HEK293 (cell line): ENCODE data around the gene PLCB1.

Experiments
- BCL6B ChIP-seq: fragments of 450-650 bp; formaldehyde crosslinking; IDR thresholded peaks from 2 replicates; pipeline ENCODE4 v1.5.1; 2017; ENCODE audit warnings: missing biosample characterization, missing genetic modification characterization
- FEZF1 ChIP-seq: fragments of 450-650 bp; formaldehyde crosslinking; IDR thresholded peaks from 2 replicates; pipeline ENCODE4 v1.5.1; 2016; ENCODE audit warnings: missing biosample characterization, missing genetic modification characterization
- HOXC10 ChIP-seq: sonication (generic); formaldehyde crosslinking; IDR thresholded peaks from 2 replicates; pipeline ENCODE4 v1.8.1; 2023; ENCODE audit warnings: mild to moderate bottlenecking, missing genetic modification reagents
- IKZF3 ChIP-seq: fragments of 450-650 bp; IDR thresholded peaks from 2 replicates; pipeline ENCODE4 v1.5.0; 2018; ENCODE audit warnings: missing biosample characterization, mild to moderate bottlenecking, missing genetic modification characterization, moderate library complexity
- REST ChIP-seq: fragments of 450-650 bp; formaldehyde crosslinking; IDR thresholded peaks from 2 replicates; pipeline ENCODE4 v1.5.1; 2016; ENCODE audit warnings: missing biosample characterization, missing genetic modification characterization
- SCRT2 ChIP-seq: fragments of 450-650 bp; formaldehyde crosslinking; IDR thresholded peaks from 2 replicates; pipeline ENCODE4 v1.5.1; 2016; ENCODE audit warnings: missing biosample characterization, missing genetic modification characterization
- TCF7L2 ChIP-seq: IDR thresholded peaks from 2 replicates; pipeline ENCODE4 v1.6.1; 2011; ENCODE audit warnings: low read depth, mild to moderate bottlenecking, inconsistent platforms, low read length, moderate library complexity, borderline replicate concordance
- ZBTB48 ChIP-seq: fragments of 450-650 bp; formaldehyde crosslinking; IDR thresholded peaks from 2 replicates; pipeline ENCODE4 v1.5.1; 2016; ENCODE audit warnings: missing biosample characterization, missing genetic modification characterization
- ZEB2 ChIP-seq: fragments of 450-650 bp; formaldehyde crosslinking; IDR thresholded peaks from 2 replicates; pipeline ENCODE4 v1.5.1; 2016; ENCODE audit warnings: missing biosample characterization, missing genetic modification characterization
- ZIC2 ChIP-seq: fragments of 450-650 bp; formaldehyde crosslinking; IDR thresholded peaks from 2 replicates; pipeline ENCODE4 v1.5.1; 2016; ENCODE audit warnings: missing biosample characterization, missing genetic modification characterization
- ZNF155 ChIP-seq: fragments of 450-650 bp; formaldehyde crosslinking; IDR thresholded peaks from 2 replicates; pipeline ENCODE4 v1.5.1; 2016; ENCODE audit warnings: missing biosample characterization, missing genetic modification characterization
- ZNF223 ChIP-seq: fragments of 450-650 bp; formaldehyde crosslinking; IDR thresholded peaks from 2 replicates; pipeline ENCODE4 v1.5.1; 2016; ENCODE audit warnings: missing biosample characterization, missing genetic modification characterization
- ZNF449 ChIP-seq: fragments of 450-650 bp; formaldehyde crosslinking; IDR thresholded peaks from 2 replicates; pipeline ENCODE4 v1.5.1; 2017; ENCODE audit warnings: missing biosample characterization, mild to moderate bottlenecking, missing genetic modification characterization, moderate library complexity
- ZNF558 ChIP-seq: fragments of 450-650 bp; formaldehyde crosslinking; IDR thresholded peaks from 2 replicates; pipeline ENCODE4 v1.5.1; 2016; ENCODE audit warnings: missing biosample characterization, missing genetic modification characterization
- ZNF621 ChIP-seq: fragments of 450-650 bp; formaldehyde crosslinking; IDR thresholded peaks from 2 replicates; pipeline ENCODE4 v1.5.1; 2017; ENCODE audit warnings: missing biosample characterization, missing genetic modification characterization
- ZNF624 ChIP-seq: fragments of 450-650 bp; formaldehyde crosslinking; IDR thresholded peaks from 2 replicates; pipeline ENCODE4 v1.5.1; 2017; ENCODE audit warnings: missing biosample characterization, missing genetic modification characterization
- ZNF747 ChIP-seq: fragments of 450-650 bp; formaldehyde crosslinking; IDR thresholded peaks from 2 replicates; pipeline ENCODE4 v1.5.1; 2016; ENCODE audit warnings: missing biosample characterization, missing genetic modification characterization
- ZNF785 ChIP-seq: fragments of 450-650 bp; formaldehyde crosslinking; IDR thresholded peaks from 2 replicates; pipeline ENCODE4 v1.5.1; 2016; ENCODE audit warnings: missing biosample characterization, missing genetic modification characterization
- ZNF830 ChIP-seq: fragments of 450-650 bp; IDR thresholded peaks from 2 replicates; pipeline ENCODE4 v1.5.0; 2018; ENCODE audit warnings: missing biosample characterization, missing genetic modification characterization, low read depth, mild to moderate bottlenecking, moderate library complexity
- ZSCAN30 ChIP-seq: fragments of 450-650 bp; IDR thresholded peaks from 2 replicates; pipeline ENCODE4 v1.5.1; 2018; ENCODE audit warnings: missing biosample characterization, mild to moderate bottlenecking, missing genetic modification characterization, moderate library complexity
- ZXDB ChIP-seq: fragments of 450-650 bp; formaldehyde crosslinking; IDR thresholded peaks from 2 replicates; pipeline ENCODE4 v1.5.1; 2016; ENCODE audit warnings: missing biosample characterization, missing genetic modification characterization
- TF ChIP-seq, protein P1 (sequence below): fragments of 450-650 bp; formaldehyde crosslinking; IDR thresholded peaks from 2 replicates; pipeline ENCODE4 v1.5.1; 2017; ENCODE audit warnings: missing biosample characterization, missing genetic modification characterization
- TF ChIP-seq, protein P2 (sequence below): fragments of 450-650 bp; formaldehyde crosslinking; IDR thresholded peaks from 2 replicates; pipeline ENCODE4 v1.5.1; 2016; ENCODE audit warnings: missing biosample characterization, missing genetic modification characterization, borderline replicate concordance

Gene PLCB1

DNA sequence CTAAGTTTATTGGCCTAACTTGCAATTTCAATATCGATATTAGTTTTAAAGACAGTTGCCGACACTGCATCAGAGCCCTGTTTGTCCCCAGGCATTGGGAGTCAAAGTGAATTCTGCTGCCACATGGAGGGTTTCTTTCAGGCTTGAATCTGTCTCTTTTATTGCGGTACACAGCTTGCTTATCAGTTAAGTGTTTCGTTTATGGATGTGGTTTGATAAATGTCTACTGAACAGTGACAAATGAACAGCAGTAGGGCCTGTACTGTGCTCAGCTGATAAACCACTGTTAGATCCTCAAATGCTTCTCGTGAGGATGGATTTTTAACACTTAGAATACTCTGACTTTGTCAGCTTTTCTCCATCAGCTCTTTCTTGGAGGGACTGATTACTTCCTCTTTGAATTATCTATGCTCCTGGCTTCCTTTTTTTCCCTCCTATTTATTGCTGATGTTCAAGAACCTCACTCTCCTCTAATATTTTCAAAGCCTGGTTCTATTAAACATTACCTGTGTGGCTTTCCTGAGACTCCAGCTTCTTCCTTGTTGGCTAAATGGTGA lies 240.8 kb downstream of the PLCB1 start (continued):
- TF ChIP-seq ZNF449 (no peak), ZNF785 (tag by site-specific recombination) (no peak), ZNF830 (tag by site-specific recombination) (no peak), ZXDB (tag by site-specific recombination) (peak; percentile 73; the same call in 1 of the 2 replicates), ZNF155 (no peak), ZNF624 (tag by site-specific recombination) (no peak), ZNF621 (tag by site-specific recombination) (no peak), ZNF223 (tag by site-specific recombination) (no peak), ZNF747 (tag by site-specific recombination) (no peak), REST (tag by site-specific recombination) (no peak), ZIC2 (tag by site-specific recombination) (peak; percentile 49), ZSCAN30 (tag by site-specific recombination) (peak; percentile 56; the same call in 1 of the 2 replicates), ZEB2 (tag by site-specific recombination) (peak; percentile 38; the same call in 1 of the 2 replicates), TCF7L2 (peak; percentile 44; the same call in 1 of the 2 replicates), HOXC10 (CRISPR knock-in tag) (no peak), FEZF1 (tag by site-specific recombination) (peak; percentile 91), ZBTB48 (no peak), IKZF3 (tag by site-specific recombination) (peak; percentile 8; the same call in 1 of the 2 replicates), BCL6B (no peak), SCRT2 (tag by site-specific recombination) (no peak), ZNF558 (tag by site-specific recombination) (no peak)
- TF ChIP-seq, protein P1, sequence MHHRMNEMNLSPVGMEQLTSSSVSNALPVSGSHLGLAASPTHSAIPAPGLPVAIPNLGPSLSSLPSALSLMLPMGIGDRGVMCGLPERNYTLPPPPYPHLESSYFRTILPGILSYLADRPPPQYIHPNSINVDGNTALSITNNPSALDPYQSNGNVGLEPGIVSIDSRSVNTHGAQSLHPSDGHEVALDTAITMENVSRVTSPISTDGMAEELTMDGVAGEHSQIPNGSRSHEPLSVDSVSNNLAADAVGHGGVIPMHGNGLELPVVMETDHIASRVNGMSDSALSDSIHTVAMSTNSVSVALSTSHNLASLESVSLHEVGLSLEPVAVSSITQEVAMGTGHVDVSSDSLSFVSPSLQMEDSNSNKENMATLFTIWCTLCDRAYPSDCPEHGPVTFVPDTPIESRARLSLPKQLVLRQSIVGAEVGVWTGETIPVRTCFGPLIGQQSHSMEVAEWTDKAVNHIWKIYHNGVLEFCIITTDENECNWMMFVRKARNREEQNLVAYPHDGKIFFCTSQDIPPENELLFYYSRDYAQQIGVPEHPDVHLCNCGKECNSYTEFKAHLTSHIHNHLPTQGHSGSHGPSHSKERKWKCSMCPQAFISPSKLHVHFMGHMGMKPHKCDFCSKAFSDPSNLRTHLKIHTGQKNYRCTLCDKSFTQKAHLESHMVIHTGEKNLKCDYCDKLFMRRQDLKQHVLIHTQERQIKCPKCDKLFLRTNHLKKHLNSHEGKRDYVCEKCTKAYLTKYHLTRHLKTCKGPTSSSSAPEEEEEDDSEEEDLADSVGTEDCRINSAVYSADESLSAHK (tag by site-specific recombination), result peak; percentile 73
- TF ChIP-seq, protein P2, sequence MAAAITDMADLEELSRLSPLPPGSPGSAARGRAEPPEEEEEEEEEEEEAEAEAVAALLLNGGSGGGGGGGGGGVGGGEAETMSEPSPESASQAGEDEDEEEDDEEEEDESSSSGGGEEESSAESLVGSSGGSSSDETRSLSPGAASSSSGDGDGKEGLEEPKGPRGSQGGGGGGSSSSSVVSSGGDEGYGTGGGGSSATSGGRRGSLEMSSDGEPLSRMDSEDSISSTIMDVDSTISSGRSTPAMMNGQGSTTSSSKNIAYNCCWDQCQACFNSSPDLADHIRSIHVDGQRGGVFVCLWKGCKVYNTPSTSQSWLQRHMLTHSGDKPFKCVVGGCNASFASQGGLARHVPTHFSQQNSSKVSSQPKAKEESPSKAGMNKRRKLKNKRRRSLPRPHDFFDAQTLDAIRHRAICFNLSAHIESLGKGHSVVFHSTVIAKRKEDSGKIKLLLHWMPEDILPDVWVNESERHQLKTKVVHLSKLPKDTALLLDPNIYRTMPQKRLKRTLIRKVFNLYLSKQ, result no peak
